K562 treated with DMSO at 1 percent for 48 hours (cell line): Measurements from ENCODE around the gene GGTA1. TPM values are rescaled to one million over a fixed set of nuclear protein-coding genes. Genes with fewer than 3 reads are reported as not detected.

ENCODE experiments used
- total RNA-seq: library from RNA; unstranded; fragments of 300-600 nt; gene quantifications from 2 replicates; pipeline ENCODE4 v1.2.3, GENCODE V29; 2022; ENCODE audit warnings: low replicate concordance; ENCODE audit errors: extremely low read depth

Gene GGTA1
- total RNA-seq: not detected in 2 replicates

DNA sequence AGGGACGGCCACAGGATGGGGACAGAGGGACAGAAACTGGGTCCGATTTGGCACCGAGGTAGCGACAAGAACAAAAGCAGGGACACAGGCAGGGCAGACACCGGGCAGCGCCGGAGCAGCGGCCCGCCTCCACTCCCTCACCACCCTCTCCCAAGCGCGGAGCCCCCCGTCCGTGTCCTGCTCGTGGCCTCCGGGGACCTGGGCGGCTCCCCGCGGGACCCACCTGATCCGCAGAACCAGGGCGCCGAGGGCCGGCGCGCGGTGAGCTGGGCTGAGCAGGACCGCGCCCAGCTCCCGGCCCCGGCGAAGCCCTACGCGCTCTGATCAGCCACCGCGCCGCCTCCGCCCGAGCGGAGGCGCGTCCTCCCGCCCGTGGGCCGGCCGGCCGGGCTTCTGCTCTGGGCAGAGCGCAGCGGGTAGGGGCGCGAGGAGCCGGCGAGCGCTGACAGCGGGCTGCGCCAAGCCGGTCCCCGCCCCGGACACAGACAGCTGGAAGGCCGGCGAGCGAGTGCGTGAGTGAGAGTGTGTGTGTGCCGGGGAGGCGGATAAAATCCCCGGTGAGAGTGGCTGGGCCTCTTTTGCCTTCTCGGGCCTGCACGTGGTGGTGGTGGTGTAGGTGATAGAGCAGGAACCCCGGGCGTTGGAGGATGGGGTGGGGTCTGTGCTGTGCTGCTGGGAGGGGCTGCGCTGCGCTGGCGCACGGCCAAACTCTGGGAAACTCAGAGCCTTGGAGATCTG is at the start of gene GGTA1:
TSS of gene GGTA1 (minus strand) at position 418 of the 738 bp plus-strand sequence. CDS start 31,922 bp downstream, outside the sequence.

Other genes starting within 250 kb of the GGTA1 start
- gene GSN, start 231.7 kb downstream of the GGTA1 start, total RNA-seq: not detected in 2 replicates
- not detected in 2 replicates for gene STOM, start 129.6 kb downstream of the GGTA1 start, total RNA-seq
- not detected in 2 replicates for gene DAB2IP, start 151.8 kb upstream of the GGTA1 start, total RNA-seq